Measurements from ENCODE around the gene RHBDF1. TPM values are rescaled to one million over a fixed set of nuclear protein-coding genes. Genes with fewer than 3 reads are reported as not detected.

RHBDF1 gene
- total and polyA plus RNA-seq, 2 experiments from 2014 or later = 27.9 to 28.2 TPM

GRCh38 chr16:61879-62281 is 10.6 kb downstream of the RHBDF1 start:
- Histone ChIP-seq H3K36me3 (peaks cover 12% of the 10 kb centered on the region), H3K9me3 (ENCODE audit: low read depth) (no peaks in the 10 kb centered on the region), H3K4me3 (no peak overlapping the region), H3K27ac (no peak overlapping the region), H3K27me3 (no peaks in the 10 kb centered on the region), H3K4me1 (ENCODE audit: low read depth) (no peaks in the 10 kb centered on the region)
- TF ChIP-seq CTCF (IDR thresholded peaks at IDR 0.05; ENCODE audit: low read depth, low read length) = no peak
- no peak for DNase-seq (ENCODE audit: low read depth in 1 of 2, low spot score in 1 of 2)

GRCh38 chr16:60929-61878 is 11.2 kb downstream of the RHBDF1 start:
- Histone ChIP-seq H3K27me3 (no peaks in the 10 kb centered on the region), H3K4me3 (no peak overlapping the region), H3K9me3 (ENCODE audit: low read depth) (no peaks in the 10 kb centered on the region), H3K27ac (no peak overlapping the region), H3K36me3 (peaks cover 17% of the 10 kb centered on the region), H3K4me1 (ENCODE audit: low read depth) (no peaks in the 10 kb centered on the region)
- no peak for TF ChIP-seq CTCF (IDR thresholded peaks at IDR 0.05; ENCODE audit: low read depth, low read length)
- no peak for DNase-seq (ENCODE audit: low read depth in 1 of 2, low spot score in 1 of 2)

GRCh38 chr16:60166-60565 is 12.3 kb downstream of the RHBDF1 start:
- no peak for DNase-seq (ENCODE audit: low read depth in 1 of 2, low spot score in 1 of 2)
- no peak for TF ChIP-seq CTCF (IDR thresholded peaks at IDR 0.05; ENCODE audit: low read depth, low read length)
- H3K27ac ChIP-seq = no peak overlapping the region
- H3K27me3 ChIP-seq = no peaks in the 10 kb centered on the region
- no peaks in the 10 kb centered on the region for H3K9me3 ChIP-seq (ENCODE audit: low read depth)
- H3K4me1 ChIP-seq (ENCODE audit: low read depth) = no peaks in the 10 kb centered on the region
- peaks cover 24% of the 10 kb centered on the region for H3K36me3 ChIP-seq
- no peak overlapping the region for H3K4me3 ChIP-seq

- no peak overlapping the region for H3K4me3 ChIP-seq
- DNase-seq (ENCODE audit: low read depth in 1 of 2, low spot score in 1 of 2) = no peak
- no peak overlapping the region for H3K27ac ChIP-seq
- no peaks in the 10 kb centered on the region for H3K27me3 ChIP-seq
- TF ChIP-seq CTCF (IDR thresholded peaks at IDR 0.05; ENCODE audit: low read depth, low read length) = no peak
- no peaks in the 10 kb centered on the region for H3K9me3 ChIP-seq (ENCODE audit: low read depth)
- H3K4me1 ChIP-seq (ENCODE audit: low read depth) = peaks cover under 1% of the 10 kb centered on the region
- H3K36me3 ChIP-seq = peaks cover 24% of the 10 kb centered on the region
Observed at GRCh38 chr16:59440-60059, 12.9 kb downstream of the RHBDF1 start.

- no peaks in the 10 kb centered on the region for H3K27me3 ChIP-seq
- TF ChIP-seq CTCF (IDR thresholded peaks at IDR 0.05; ENCODE audit: low read depth, low read length) = no peak
- peaks cover 24% of the 10 kb centered on the region for H3K36me3 ChIP-seq
- H3K27ac ChIP-seq = no peak overlapping the region
- H3K4me3 ChIP-seq = no peak overlapping the region
- H3K9me3 ChIP-seq (ENCODE audit: low read depth) = no peaks in the 10 kb centered on the region
- peaks cover 3% of the 10 kb centered on the region for H3K4me1 ChIP-seq (ENCODE audit: low read depth)
- DNase-seq (ENCODE audit: low read depth in 1 of 2, low spot score in 1 of 2) = no peak
Observed at GRCh38 chr16:58491-59439, 13.7 kb downstream of the RHBDF1 start.
